ENCODE measurements around the gene IL6R.
A peak's percentile ranks its signal among the peaks of the same experiment; 100 is the strongest.

IL6R gene

DNA sequence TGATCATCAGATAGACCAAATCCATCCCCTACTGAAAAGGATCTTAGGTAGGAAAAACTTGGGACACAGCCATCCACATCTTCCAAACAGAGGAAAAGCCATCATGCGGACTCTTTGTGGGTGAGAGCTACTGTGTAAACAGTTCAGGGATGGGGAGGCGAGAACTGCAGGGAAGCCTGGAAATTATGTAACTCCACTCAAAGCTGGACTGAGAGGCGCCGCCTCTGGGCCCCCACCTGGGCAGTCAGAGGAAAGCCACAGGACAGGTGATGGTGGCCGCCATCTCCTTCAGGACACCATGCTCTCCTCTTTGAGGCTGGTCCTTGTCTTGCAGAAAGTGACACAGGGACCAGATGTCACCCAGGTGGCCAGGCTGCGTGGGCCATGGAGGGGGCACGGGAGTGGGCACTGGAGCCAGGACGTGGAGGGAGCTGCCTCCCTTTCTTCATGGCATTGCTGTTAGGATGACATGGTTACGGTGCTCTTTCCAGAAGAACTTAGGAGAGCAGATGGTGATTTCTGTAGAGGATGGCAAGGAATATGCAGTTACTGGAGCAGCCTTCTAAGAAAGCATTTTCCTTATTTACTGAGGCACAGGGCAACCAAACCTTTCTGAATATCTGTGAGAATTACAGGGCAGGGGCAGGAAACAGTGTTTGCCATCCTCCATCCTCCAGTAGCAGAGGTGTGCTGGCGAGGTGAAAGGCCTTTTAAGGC, 64.9 kb downstream of the IL6R start:
- H3K36me3 ChIP-seq (ENCODE audit: insufficient read depth, low read length) = no peaks in the 10 kb centered on the region
- H3K27ac ChIP-seq = no peak overlapping the region
- no peaks in the 10 kb centered on the region for H3K9me3 ChIP-seq (ENCODE audit: low read depth, low read length)
- no peak overlapping the region for H3K9ac ChIP-seq (ENCODE audit: insufficient read length)
- no peak for TF ChIP-seq FOXP2 (optimal IDR thresholded peaks at IDR 0.05; ENCODE audit: control extremely low read depth, extremely low read length, insufficient read depth)
- no peak for TF ChIP-seq POLR2AphosphoS5 (IDR thresholded peaks at IDR 0.05; ENCODE audit: borderline replicate concordance, low read depth, low read length)
- no peak for TF ChIP-seq EZH2 (IDR thresholded peaks at IDR 0.05)
- no peak overlapping the region for H3K4me3 ChIP-seq
- DNase-seq (ENCODE audit: low read depth, low spot score) = no peak

- H3K9ac ChIP-seq (ENCODE audit: insufficient read length) = no peak overlapping the region
- TF ChIP-seq EZH2 (IDR thresholded peaks at IDR 0.05) (no peak), POLR2AphosphoS5 (IDR thresholded peaks at IDR 0.05; ENCODE audit: borderline replicate concordance, low read depth, low read length) (no peak), FOXP2 (optimal IDR thresholded peaks at IDR 0.05; ENCODE audit: control extremely low read depth, extremely low read length, insufficient read depth) (no peak)
- no peak for DNase-seq (ENCODE audit: low read depth, low spot score)
Observed at GRCh38 chr1:154471304-154471703, 66.2 kb downstream of the IL6R start.

GRCh38 chr1:154474802-154475201, 69.7 kb downstream of the IL6R start:
- no peaks in the 10 kb centered on the region for H3K9me3 ChIP-seq (ENCODE audit: low read depth, low read length)
- no peak overlapping the region for H3K4me3 ChIP-seq
- no peaks in the 10 kb centered on the region for H3K36me3 ChIP-seq (ENCODE audit: insufficient read depth, low read length)
- H3K27ac ChIP-seq = no peak overlapping the region
- H3K9ac ChIP-seq (ENCODE audit: insufficient read length) = no peak overlapping the region
- DNase-seq (ENCODE audit: low read depth, low spot score) = no peak
- TF ChIP-seq EZH2 (IDR thresholded peaks at IDR 0.05) = no peak
- no peak for TF ChIP-seq POLR2AphosphoS5 (IDR thresholded peaks at IDR 0.05; ENCODE audit: borderline replicate concordance, low read depth, low read length)
- TF ChIP-seq FOXP2 (optimal IDR thresholded peaks at IDR 0.05; ENCODE audit: control extremely low read depth, extremely low read length, insufficient read depth) = no peak

More at GRCh38 chr1:154471304-154471703, 66.2 kb downstream of the IL6R start:
- H3K27ac ChIP-seq = no peak overlapping the region
- H3K4me3 ChIP-seq = no peak overlapping the region
- no peaks in the 10 kb centered on the region for H3K9me3 ChIP-seq (ENCODE audit: low read depth, low read length)
- no peaks in the 10 kb centered on the region for H3K36me3 ChIP-seq (ENCODE audit: insufficient read depth, low read length)

GRCh38 chr1:154476791-154477190, 71.6 kb downstream of the IL6R start:
- Histone ChIP-seq H3K36me3 (ENCODE audit: insufficient read depth, low read length) (no peaks in the 10 kb centered on the region), H3K4me3 (no peak overlapping the region), H3K9ac (ENCODE audit: insufficient read length) (no peak overlapping the region), H3K27ac (no peak overlapping the region), H3K9me3 (ENCODE audit: low read depth, low read length) (no peaks in the 10 kb centered on the region)
- TF ChIP-seq EZH2 (IDR thresholded peaks at IDR 0.05) (no peak), POLR2AphosphoS5 (IDR thresholded peaks at IDR 0.05; ENCODE audit: borderline replicate concordance, low read depth, low read length) (no peak), FOXP2 (optimal IDR thresholded peaks at IDR 0.05; ENCODE audit: control extremely low read depth, extremely low read length, insufficient read depth) (no peak)
- no peak for DNase-seq (ENCODE audit: low read depth, low spot score)

DNA sequence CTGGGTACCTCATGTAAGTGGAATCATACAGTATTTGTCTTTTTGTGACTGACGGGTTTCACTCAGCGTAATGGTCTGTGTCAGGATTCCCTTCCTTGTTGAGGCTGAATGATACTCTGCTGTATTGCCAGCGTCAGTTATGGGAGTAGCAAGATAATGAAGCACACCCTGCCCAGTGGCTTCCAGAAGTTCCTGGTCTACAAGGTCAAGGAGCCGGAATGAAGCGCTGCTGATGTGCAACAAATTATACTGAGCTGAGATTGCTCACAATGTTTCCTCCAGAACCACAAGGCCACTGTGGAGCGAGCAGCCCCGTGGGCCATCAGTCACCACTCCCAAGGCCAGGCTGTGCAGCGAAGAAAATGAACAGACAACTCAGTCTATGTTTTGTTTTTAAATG, 72.9 kb downstream of the IL6R start:
- no peak overlapping the region for H3K27ac ChIP-seq
- H3K36me3 ChIP-seq (ENCODE audit: insufficient read depth, low read length) = no peaks in the 10 kb centered on the region
- DNase-seq (ENCODE audit: low read depth, low spot score) = no peak

DNA sequence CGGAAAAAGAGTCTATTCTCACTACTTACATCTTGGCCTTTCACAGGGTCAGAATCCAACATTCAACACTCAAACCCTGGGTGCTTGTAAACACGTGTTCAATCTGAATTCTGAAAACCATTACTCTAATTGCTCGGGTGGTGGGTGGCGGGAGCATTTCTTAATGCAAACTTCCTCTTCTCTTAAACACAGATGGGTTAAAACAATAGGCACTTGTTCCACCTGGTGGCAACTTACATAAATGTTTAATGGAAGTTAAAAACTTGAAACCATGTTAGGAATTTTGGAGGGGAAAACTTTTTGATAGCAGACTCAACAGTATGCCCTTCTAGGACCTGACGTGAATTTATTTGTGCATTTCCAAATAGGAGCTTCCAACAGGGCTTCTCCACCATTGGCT, 73.5 kb downstream of the IL6R start:
- H3K9ac ChIP-seq (ENCODE audit: insufficient read length) = no peak overlapping the region
- no peak overlapping the region for H3K27ac ChIP-seq
- H3K9me3 ChIP-seq (ENCODE audit: low read depth, low read length) = no peaks in the 10 kb centered on the region
- no peak for TF ChIP-seq POLR2AphosphoS5 (IDR thresholded peaks at IDR 0.05; ENCODE audit: borderline replicate concordance, low read depth, low read length)
- no peak for TF ChIP-seq FOXP2 (optimal IDR thresholded peaks at IDR 0.05; ENCODE audit: control extremely low read depth, extremely low read length, insufficient read depth)
- TF ChIP-seq EZH2 (IDR thresholded peaks at IDR 0.05) = no peak
- no peak for DNase-seq (ENCODE audit: low read depth, low spot score)
- H3K4me3 ChIP-seq = no peak overlapping the region
- no peaks in the 10 kb centered on the region for H3K36me3 ChIP-seq (ENCODE audit: insufficient read depth, low read length)

More for the DNA sequence above, 72.9 kb downstream of the IL6R start:
- no peak for TF ChIP-seq FOXP2 (optimal IDR thresholded peaks at IDR 0.05; ENCODE audit: control extremely low read depth, extremely low read length, insufficient read depth)
- no peak for TF ChIP-seq POLR2AphosphoS5 (IDR thresholded peaks at IDR 0.05; ENCODE audit: borderline replicate concordance, low read depth, low read length)
- no peak for TF ChIP-seq EZH2 (IDR thresholded peaks at IDR 0.05)
- no peak overlapping the region for H3K9ac ChIP-seq (ENCODE audit: insufficient read length)
- no peak overlapping the region for H3K4me3 ChIP-seq
- no peaks in the 10 kb centered on the region for H3K9me3 ChIP-seq (ENCODE audit: low read depth, low read length)

- Histone ChIP-seq H3K9me3 (ENCODE audit: low read depth, low read length) (no peaks in the 10 kb centered on the region), H3K36me3 (ENCODE audit: insufficient read depth, low read length) (no peaks in the 10 kb centered on the region), H3K4me3 (0 out of 2 replicates have a peak overlapping the region, but pooled peaks have one; percentile 34), H3K27ac (peak overlapping the region; percentile 78), H3K9ac (ENCODE audit: insufficient read length) (peak overlapping the region; percentile 66)
- peak; percentile 80 for DNase-seq (ENCODE audit: low read depth, low spot score)
- TF ChIP-seq EZH2 (IDR thresholded peaks at IDR 0.05) = no peak
- no peak for TF ChIP-seq FOXP2 (optimal IDR thresholded peaks at IDR 0.05; ENCODE audit: control extremely low read depth, extremely low read length, insufficient read depth)
- TF ChIP-seq POLR2AphosphoS5 (IDR thresholded peaks at IDR 0.05; ENCODE audit: borderline replicate concordance, low read depth, low read length) = no peak
Observed at GRCh38 chr1:154479764-154480421, 74.8 kb downstream of the IL6R start.

GRCh38 chr1:154481053-154481452, 75.9 kb downstream of the IL6R start:
- H3K9ac ChIP-seq (ENCODE audit: insufficient read length) = peak overlapping the region; percentile 28
- H3K27ac ChIP-seq = peak overlapping the region; percentile 78
- H3K4me3 ChIP-seq = no peak overlapping the region
- no peak for TF ChIP-seq EZH2 (IDR thresholded peaks at IDR 0.05)
- TF ChIP-seq FOXP2 (optimal IDR thresholded peaks at IDR 0.05; ENCODE audit: control extremely low read depth, extremely low read length, insufficient read depth) = no peak
- no peak for TF ChIP-seq POLR2AphosphoS5 (IDR thresholded peaks at IDR 0.05; ENCODE audit: borderline replicate concordance, low read depth, low read length)
- no peaks in the 10 kb centered on the region for H3K9me3 ChIP-seq (ENCODE audit: low read depth, low read length)
- H3K36me3 ChIP-seq (ENCODE audit: insufficient read depth, low read length) = no peaks in the 10 kb centered on the region
- DNase-seq (ENCODE audit: low read depth, low spot score) = no peak

Data from SK-N-MC (cell line).